OCI-LY3 (cell line): ENCODE data around the gene SLC26A9.

ENCODE experiments used
- H2AFZ ChIP-seq: fragments of 200-600, 300-600 bp; shearing (Covaris generic); 2 replicates; pipeline ENCODE4 v1.6.0; 2014; ENCODE audit warnings: antibody characterized with exemption, low read depth, low read length
- H3K27ac ChIP-seq: fragments of 200-600, 300-600 bp; sonication (generic); 2 replicates; pipeline ENCODE4 v1.5.1; 2014; ENCODE audit warnings: mild to moderate bottlenecking, low read length, moderate library complexity, mixed read lengths
- H3K27me3 ChIP-seq: fragments of 200-600, 300-600 bp; sonication (generic); 2 replicates; pipeline ENCODE4 v1.6.1; 2014; ENCODE audit warnings: low read depth, low read length, mixed read lengths
- H3K36me3 ChIP-seq: fragments of 200-600, 300-600 bp; sonication (generic); replicated peaks from 2 replicates; pipeline ENCODE3; 2014; ENCODE audit warnings: low read depth, low read length, mixed read lengths
- H3K4me1 ChIP-seq: fragments of 300-600, 200-600 bp; sonication (generic); 2 replicates; pipeline ENCODE4 v1.6.1; 2014; ENCODE audit warnings: low read length, mixed read lengths
- H3K4me2 ChIP-seq: fragments of 200-600, 300-600 bp; sonication (generic); 2 replicates; pipeline ENCODE4 v1.6.1; 2014; ENCODE audit warnings: low read length, mixed read lengths
- H3K4me3 ChIP-seq: fragments of 300-600, 200-600 bp; sonication (generic); 2 replicates; pipeline ENCODE4 v1.5.1; 2014; ENCODE audit warnings: antibody characterized with exemption, mild to moderate bottlenecking, low read length, moderate library complexity
- H3K79me2 ChIP-seq: fragments of 300-600, 200-600 bp; shearing (Covaris generic); 2 replicates; pipeline ENCODE4 v1.6.1; 2014; ENCODE audit warnings: mild to moderate bottlenecking, low read length, mixed read lengths
- H3K9ac ChIP-seq: fragments of 300-600, 200-600 bp; shearing (Covaris generic); 2 replicates; pipeline ENCODE4 v1.6.0; 2014; ENCODE audit warnings: mild to moderate bottlenecking, low read length, moderate library complexity
- H3K9me3 ChIP-seq: fragments of 200-600, 300-600 bp; shearing (Covaris generic); 2 replicates; pipeline ENCODE4 v1.6.1; 2014; ENCODE audit warnings: low read length, mixed read lengths; ENCODE audit not compliant: insufficient read depth
- H4K20me1 ChIP-seq: fragments of 200-600, 300-600 bp; sonication (generic); 2 replicates; pipeline ENCODE4 v1.6.1; 2016; ENCODE audit warnings: low read length, mixed read lengths; ENCODE audit not compliant: insufficient read depth
- EZH2phosphoT487 ChIP-seq: fragments of 200-600 bp; shearing (Covaris generic); IDR thresholded peaks from 2 replicates; pipeline ENCODE4 v1.6.1; 2018; ENCODE audit warnings: antibody characterized with exemption, mixed run types, low read depth
- TF ChIP-seq, protein P1 (sequence below): fragments of 200-600, 300-600 bp; sonication (generic); IDR thresholded peaks from 2 replicates; pipeline ENCODE4 v1.5.1; 2014; ENCODE audit warnings: antibody characterized with exemption, low read length, low read depth

Gene SLC26A9

GRCh38 chr1:205969229-205969628 lies 26.0 kb upstream of the SLC26A9 start:
- no peak overlapping the region for H3K9ac ChIP-seq
- no peak for TF ChIP-seq EZH2phosphoT487
- TF ChIP-seq, protein P1, sequence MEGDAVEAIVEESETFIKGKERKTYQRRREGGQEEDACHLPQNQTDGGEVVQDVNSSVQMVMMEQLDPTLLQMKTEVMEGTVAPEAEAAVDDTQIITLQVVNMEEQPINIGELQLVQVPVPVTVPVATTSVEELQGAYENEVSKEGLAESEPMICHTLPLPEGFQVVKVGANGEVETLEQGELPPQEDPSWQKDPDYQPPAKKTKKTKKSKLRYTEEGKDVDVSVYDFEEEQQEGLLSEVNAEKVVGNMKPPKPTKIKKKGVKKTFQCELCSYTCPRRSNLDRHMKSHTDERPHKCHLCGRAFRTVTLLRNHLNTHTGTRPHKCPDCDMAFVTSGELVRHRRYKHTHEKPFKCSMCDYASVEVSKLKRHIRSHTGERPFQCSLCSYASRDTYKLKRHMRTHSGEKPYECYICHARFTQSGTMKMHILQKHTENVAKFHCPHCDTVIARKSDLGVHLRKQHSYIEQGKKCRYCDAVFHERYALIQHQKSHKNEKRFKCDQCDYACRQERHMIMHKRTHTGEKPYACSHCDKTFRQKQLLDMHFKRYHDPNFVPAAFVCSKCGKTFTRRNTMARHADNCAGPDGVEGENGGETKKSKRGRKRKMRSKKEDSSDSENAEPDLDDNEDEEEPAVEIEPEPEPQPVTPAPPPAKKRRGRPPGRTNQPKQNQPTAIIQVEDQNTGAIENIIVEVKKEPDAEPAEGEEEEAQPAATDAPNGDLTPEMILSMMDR, result no peak
- no peak overlapping the region for H2AFZ ChIP-seq
- no peak overlapping the region for H3K4me2 ChIP-seq
- no peaks in the 10 kb centered on the region for H3K36me3 ChIP-seq
- H4K20me1 ChIP-seq, result no peaks in the 10 kb centered on the region
- H3K4me3 ChIP-seq, result no peak overlapping the region
- H3K9me3 ChIP-seq, result no peaks in the 10 kb centered on the region
- H3K27ac ChIP-seq, result no peak overlapping the region
- no peaks in the 10 kb centered on the region for H3K27me3 ChIP-seq
- H3K79me2 ChIP-seq, result no peaks in the 10 kb centered on the region
- H3K4me1 ChIP-seq, result peaks cover 25% of the 10 kb centered on the region

DNA sequence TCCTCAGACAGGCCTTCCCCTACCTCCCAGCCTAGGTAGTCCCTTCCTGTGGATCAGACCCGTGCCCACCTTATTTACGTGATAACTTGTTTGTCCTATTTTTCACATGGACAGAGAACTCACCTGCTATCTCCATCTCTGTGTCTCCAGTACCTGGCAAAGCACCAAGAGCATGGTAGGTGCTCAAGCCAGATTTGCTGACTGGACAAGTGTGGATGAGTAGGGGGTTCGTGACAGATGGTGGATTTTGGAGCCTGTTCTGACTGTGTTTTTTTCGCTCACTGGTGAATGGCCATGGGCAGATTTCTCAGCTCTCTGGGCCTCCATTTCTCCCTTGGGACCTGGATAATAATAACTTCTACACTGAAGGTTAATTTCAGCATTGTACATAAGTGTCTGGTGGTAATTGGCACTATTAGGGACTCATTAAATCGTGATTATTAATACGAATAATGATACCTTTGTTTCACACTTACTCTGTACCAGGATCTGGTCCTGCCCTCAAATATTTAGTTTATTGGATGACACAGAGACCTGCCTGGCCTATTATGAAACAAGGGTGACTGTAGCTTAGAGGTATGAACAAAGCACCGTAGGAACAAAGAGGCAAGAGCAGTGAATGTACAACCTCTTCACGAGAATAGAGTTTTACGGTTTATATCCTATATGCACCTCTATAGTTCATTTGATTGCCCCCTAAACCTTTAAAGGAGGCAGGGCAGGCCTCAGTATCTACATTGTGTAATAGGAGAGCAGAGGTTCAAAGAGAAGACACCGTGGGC lies 24.5 kb upstream of the SLC26A9 start:
- TF ChIP-seq, protein P1, result no peak
- no peak for TF ChIP-seq EZH2phosphoT487
- Histone ChIP-seq H3K9ac (no peak overlapping the region), H3K4me3 (no peak overlapping the region), H3K4me2 (no peak overlapping the region), H2AFZ (no peak overlapping the region), H3K79me2 (no peaks in the 10 kb centered on the region), H3K9me3 (no peaks in the 10 kb centered on the region), H3K36me3 (no peaks in the 10 kb centered on the region), H3K27me3 (no peaks in the 10 kb centered on the region), H3K27ac (no peak overlapping the region), H4K20me1 (no peaks in the 10 kb centered on the region), H3K4me1 (peaks cover 12% of the 10 kb centered on the region)

- TF ChIP-seq EZH2phosphoT487, result no peak
- TF ChIP-seq, protein P1, result no peak
- no peak overlapping the region for H3K9ac ChIP-seq
- H3K9me3 ChIP-seq, result no peaks in the 10 kb centered on the region
- no peaks in the 10 kb centered on the region for H3K36me3 ChIP-seq
- no peaks in the 10 kb centered on the region for H3K27me3 ChIP-seq
- H3K4me3 ChIP-seq, result no peak overlapping the region
- H3K4me1 ChIP-seq, result peaks cover 20% of the 10 kb centered on the region
- no peaks in the 10 kb centered on the region for H3K79me2 ChIP-seq
- no peak overlapping the region for H3K27ac ChIP-seq
- H3K4me2 ChIP-seq, result no peak overlapping the region
- no peaks in the 10 kb centered on the region for H4K20me1 ChIP-seq
- no peak overlapping the region for H2AFZ ChIP-seq
Measured at GRCh38 chr1:205965036-205965884, 22.0 kb upstream of the SLC26A9 start.
